NB4 (cell line): ENCODE results near the gene ZNF534.

Source experiments
- DNase-seq: peaks from one replicate; pipeline ENCODE4 v3.0.0; 2010; ENCODE audit warnings: low read depth
- H3K4me3 ChIP-seq: one replicate; pipeline ENCODE4 v1.5.1; 2011; ENCODE audit warnings: mild to moderate bottlenecking, low read depth, low read length, moderate library complexity
- CTCF ChIP-seq: IDR thresholded peaks from one replicate; pipeline ENCODE4 v1.5.1; 2012; ENCODE audit warnings: low read depth, low read length
- MAX ChIP-seq: IDR thresholded peaks from 2 replicates; pipeline ENCODE4 v1.6.1; 2011; ENCODE audit warnings: low read depth, low read length
- MYC ChIP-seq: IDR thresholded peaks from 2 replicates; pipeline ENCODE4 v1.6.1; 2011; ENCODE audit warnings: low read depth, low read length
- POLR2A ChIP-seq: IDR thresholded peaks from 2 replicates; pipeline ENCODE4 v1.6.1; 2011; ENCODE audit warnings: mild to moderate bottlenecking; ENCODE audit not compliant: insufficient read length; ENCODE audit errors: extremely low read depth

ZNF534 gene

GRCh38 chr19:52415711-52416110, 13.2 kb upstream of the ZNF534 start:
- DNase-seq: no peak
- TF ChIP-seq MYC (no peak), POLR2A (no peak)
- H3K4me3 ChIP-seq: no peak overlapping the region

GRCh38 chr19:52442179-52442578, 13.2 kb downstream of the ZNF534 start:
- TF ChIP-seq MAX: no peak
- TF ChIP-seq MYC: no peak
- no peak for DNase-seq
- H3K4me3 ChIP-seq: no peak overlapping the region

GRCh38 chr19:52444506-52444905, 15.6 kb downstream of the ZNF534 start:
- DNase-seq: no peak
- no peak overlapping the region for H3K4me3 ChIP-seq
- TF ChIP-seq MAX: no peak
- TF ChIP-seq POLR2A: no peak
- TF ChIP-seq MYC: no peak
- no peak for TF ChIP-seq CTCF

GRCh38 chr19:52451241-52451640, 22.3 kb downstream of the ZNF534 start:
- no peak overlapping the region for H3K4me3 ChIP-seq
- TF ChIP-seq CTCF (no peak), MYC (no peak), MAX (no peak), POLR2A (no peak)
- no peak for DNase-seq

- DNase-seq: no peak
- no peak for TF ChIP-seq MAX
- no peak for TF ChIP-seq CTCF
- no peak for TF ChIP-seq MYC
- TF ChIP-seq POLR2A: no peak
- no peak within 1 kb of the TSS for H3K4me3 ChIP-seq
Observed at GRCh38 chr19:52453324-52454094, 24.6 kb downstream of the ZNF534 start, which contains the start of gene ZNF578. TSS of gene ZNF578 (plus strand) at chr19:52453553. CDS start at chr19:52501846, 48,293 bp downstream.

- DNase-seq: peak; percentile 57
Observed at GRCh38 chr19:52464798-52465470, 36.0 kb downstream of the ZNF534 start.

More at GRCh38 chr19:52464798-52465470, 36.0 kb downstream of the ZNF534 start:
- no peak overlapping the region for H3K4me3 ChIP-seq
- TF ChIP-seq CTCF: peak; percentile 19
- no peak for TF ChIP-seq POLR2A
- TF ChIP-seq MAX: no peak
- TF ChIP-seq MYC: no peak
